Measurements from ENCODE around the gene AP4B1. TPM values are rescaled to one million over a fixed set of nuclear protein-coding genes. Genes with fewer than 3 reads are reported as not detected.

Gene AP4B1
- total and polyA plus RNA-seq, 2 of the 13 experiments (the other 11 are each of a cell fraction or from before 2014, with no cell fraction given): 8.5 to 12.0 TPM

- Histone ChIP-seq H3K9me3 (ENCODE audit: low read length) (no peaks in the 10 kb centered on the region), H3K27ac (ENCODE audit: extremely low read length, insufficient read depth, low read length) (peak overlapping the region; percentile 62), H3K27me3 (ENCODE audit: control insufficient read depth in 1 of 2, insufficient read depth in 2 of 2, low read length in 2 of 2) (no peaks in the 10 kb centered on the region), H3K79me2 (ENCODE audit: insufficient read depth, low read length) (peaks cover 79% of the 10 kb centered on the region), H3K4me3 (replicated peaks in 1 of 3; ENCODE audit: insufficient read depth in 1 of 3, low read depth in 2 of 3, low read length in 3 of 3) (no peak overlapping the region), H3K9ac (ENCODE audit: insufficient read depth, low read depth, low read length) (no peak overlapping the region), H3K4me2 (ENCODE audit: low read depth, low read length) (peak overlapping the region; percentile 37), H4K20me1 (ENCODE audit: insufficient read depth, low read length) (peaks cover 8% of the 10 kb centered on the region; the same call in 1 of the 2 replicates), H3K36me3 (replicated peaks in 1 of 2; ENCODE audit: control insufficient read depth in 1 of 2, insufficient read depth in 2 of 2, low read length in 2 of 2) (peaks cover 4 to 15% of the 10 kb centered on the region in 2 experiments; a peak in 3 of 5 replicates), H2AFZ (ENCODE audit: low read length) (no peak overlapping the region), H3K4me1 (ENCODE audit: insufficient read depth, low read length) (peaks cover 50% of the 10 kb centered on the region)
- CTCF ChIA-PET (ENCODE audit: low intra/inter-chr PET ratio, low total read pairs): no interaction called here
- FAIRE-seq (no peak), ATAC-seq (no peak), DNase-seq (ENCODE audit: low spot score) (no peak)
- in situ Hi-C loops (cut with HindIII; ENCODE audit: extremely low pct_ligation_motif_present, low pct_unique_long_range_greater_than_20kb) (no loop called here), intact Hi-C loops (cut with micrococcal nuclease; ENCODE audit: unreplicated experiment) (loop anchor here (5.0 kb wide), 1 partner anchor 109 kb away; no protein-coding TSS in a partner anchor)
- POLR2A ChIA-PET: interaction anchor here (0.8 to 4.9 kb wide), 2 partner anchors 16 to 41 kb away, joined by 3 to 37 read pairs; partner anchors contain the start of genes DCLRE1B and HIPK1
- TF ChIP-seq ZNF230 (CRISPR knock-in tag; IDR thresholded peaks at IDR 0.05) (no peak), NFE2L2 (IDR thresholded peaks at IDR 0.05; ENCODE audit: low read length) (no peak), ZNF652 (CRISPR knock-in tag; IDR thresholded peaks at IDR 0.05; ENCODE audit: borderline replicate concordance, low read depth) (peak; percentile 84)
- BruUV-seq (replicated peaks): no TSS peak
- WGBS (ENCODE audit: low lambda C conversion rate): 100% methylated on average over 1 of the region's 1 CpG
Measured at GRCh38 chr1:113946112-113946511, 41.5 kb upstream of the AP4B1 start.

GRCh38 chr1:113945329-113945728, 40.7 kb upstream of the AP4B1 start:
- DNase-seq (ENCODE audit: low spot score) (peak; percentile 46), ATAC-seq (no peak), FAIRE-seq (no peak)
- no peaks in the 10 kb centered on the region for H3K27me3 ChIP-seq (ENCODE audit: control insufficient read depth in 1 of 2, insufficient read depth in 2 of 2, low read length in 2 of 2)
- peaks cover 76% of the 10 kb centered on the region for H3K79me2 ChIP-seq (ENCODE audit: insufficient read depth, low read length)
- peak overlapping the region; percentile 40 for H3K27ac ChIP-seq (ENCODE audit: extremely low read length, insufficient read depth, low read length)
- no peaks in the 10 kb centered on the region for H3K9me3 ChIP-seq (ENCODE audit: low read length)
- H3K36me3 ChIP-seq (replicated peaks in 1 of 2; ENCODE audit: control insufficient read depth in 1 of 2, insufficient read depth in 2 of 2, low read length in 2 of 2): peaks cover 7 to 20% of the 10 kb centered on the region in 2 experiments; a peak in 4 of 5 replicates
- H4K20me1 ChIP-seq (ENCODE audit: insufficient read depth, low read length): peaks cover 8% of the 10 kb centered on the region; the same call in 1 of the 2 replicates
- H3K4me2 ChIP-seq (ENCODE audit: low read depth, low read length): peak overlapping the region; percentile 33
- peaks cover 48% of the 10 kb centered on the region for H3K4me1 ChIP-seq (ENCODE audit: insufficient read depth, low read length)
- H3K4me3 ChIP-seq (replicated peaks in 1 of 3; ENCODE audit: insufficient read depth in 1 of 3, low read depth in 2 of 3, low read length in 3 of 3): no peak overlapping the region
- BruUV-seq (replicated peaks): no TSS peak
- POLR2A ChIA-PET: interaction anchor here (0.6 to 0.9 kb wide), 3 partner anchors 15 to 106 kb away, joined by 3 to 4 read pairs (median 4); partner anchors contain the start of gene HIPK1
- H2AFZ ChIP-seq (ENCODE audit: low read length): no peak overlapping the region
- CTCF ChIA-PET (ENCODE audit: low intra/inter-chr PET ratio, low total read pairs): no interaction called here
- no peak overlapping the region for H3K9ac ChIP-seq (ENCODE audit: insufficient read depth, low read depth, low read length)
- WGBS (ENCODE audit: low lambda C conversion rate): 88% methylated on average over 1 of the region's 1 CpG
- intact Hi-C loops (cut with micrococcal nuclease; ENCODE audit: unreplicated experiment) (loop anchor here (5.0 kb wide), 1 partner anchor 108 kb away; no protein-coding TSS in a partner anchor), in situ Hi-C loops (cut with HindIII; ENCODE audit: extremely low pct_ligation_motif_present, low pct_unique_long_range_greater_than_20kb) (no loop called here)
- TF ChIP-seq FOXA3 (CRISPR knock-in tag; IDR thresholded peaks at IDR 0.05) (0 out of 2 replicates have a peak, but pooled peaks have one; percentile 8), ISL2 (CRISPR knock-in tag; IDR thresholded peaks at IDR 0.05) (0 out of 2 replicates have a peak, but pooled peaks have one; percentile 19), ZNF816 (CRISPR knock-in tag; IDR thresholded peaks at IDR 0.05; ENCODE audit: borderline replicate concordance) (no peak), TFE3 (CRISPR knock-in tag; IDR thresholded peaks at IDR 0.05) (peak; percentile 41; the same call in 1 of the 2 replicates), SOX13 (IDR thresholded peaks at IDR 0.05) (no peak), SOX13 (CRISPR knock-in tag; conservative IDR thresholded peaks at IDR 0.05 in 1 of 2, IDR thresholded peaks at IDR 0.05 in 1 of 2) (peak in 1 of 2 experiments; percentile 32; a peak in 1 of 4 replicates), SAP130 (CRISPR knock-in tag; IDR thresholded peaks at IDR 0.05; ENCODE audit: low read depth) (peak; percentile 27; the same call in 1 of the 2 replicates), GATAD2A (CRISPR knock-in tag; IDR thresholded peaks at IDR 0.05) (0 out of 2 replicates have a peak, but pooled peaks have one; percentile 11), HMGXB3 (CRISPR knock-in tag; IDR thresholded peaks at IDR 0.05; ENCODE audit: borderline replicate concordance) (no peak)

Data from HepG2 (cell line).